SK-N-SH treated with all-trans-retinoic acid at 6 μM for 48 hours (cell line): Measurements from ENCODE around the gene C1GALT1C1L.

Experiments
- ATAC-seq: fragments of 200-7000 bp; cut with Tn5 transposase; 3 replicates; pipeline ENCODE4 v1.9.1; 2020; ENCODE audit warnings: mild to moderate bottlenecking, moderate library complexity
- ARNTL ChIP-seq: fragments of 450-650 bp; formaldehyde crosslinking; IDR thresholded peaks from 2 replicates; pipeline ENCODE4 v1.5.0; 2020; ENCODE audit warnings: low read depth, mild to moderate bottlenecking, moderate library complexity, borderline replicate concordance
- BACH2 ChIP-seq: fragments of 250-450 bp; sonication (Bioruptor Pico); IDR thresholded peaks from 2 replicates; pipeline ENCODE4 v1.9.0; 2021; ENCODE audit warnings: mild to moderate bottlenecking, borderline replicate concordance
- CSDC2 ChIP-seq: fragments of 250-450 bp; sonication (Bioruptor Pico); IDR thresholded peaks from 2 replicates; pipeline ENCODE4 v1.5.0; 2020; ENCODE audit warnings: mild to moderate bottlenecking, moderate library complexity
- CSRNP3 ChIP-seq: fragments of 250-450 bp; sonication (Bioruptor Pico); IDR thresholded peaks from 2 replicates; pipeline ENCODE4 v1.5.1; 2021; ENCODE audit warnings: mild to moderate bottlenecking, moderate library complexity
- GLIS3 ChIP-seq: fragments of 250-450 bp; sonication (Bioruptor Pico); IDR thresholded peaks from 2 replicates; pipeline ENCODE4 v1.5.0; 2020; ENCODE audit warnings: mild to moderate bottlenecking, moderate library complexity
- ISL1 ChIP-seq: fragments of 250-450 bp; sonication (Bioruptor Pico); IDR thresholded peaks from 2 replicates; pipeline ENCODE4 v2.1.2; 2022; ENCODE audit warnings: mild to moderate bottlenecking, moderate library complexity
- PATZ1 ChIP-seq: fragments of 250-450 bp; sonication (Bioruptor Pico); IDR thresholded peaks from 2 replicates; pipeline ENCODE4 v1.8.0; 2020; ENCODE audit warnings: mild to moderate bottlenecking, moderate library complexity, borderline replicate concordance
- POU6F1 ChIP-seq: fragments of 250-450 bp; sonication (Bioruptor Pico); IDR thresholded peaks from 2 replicates; pipeline ENCODE4 v1.8.0; 2021; ENCODE audit warnings: low read depth, mild to moderate bottlenecking, moderate library complexity, borderline replicate concordance
- RARB ChIP-seq: fragments of 250-450 bp; sonication (Bioruptor Pico); IDR thresholded peaks from 2 replicates; pipeline ENCODE4 v1.8.0; 2021; ENCODE audit warnings: mild to moderate bottlenecking, moderate library complexity
- SNAI2 ChIP-seq: fragments of 250-450 bp; sonication (Bioruptor Pico); IDR thresholded peaks from 2 replicates; pipeline ENCODE4 v1.5.0; 2020; ENCODE audit warnings: mild to moderate bottlenecking, moderate library complexity
- TCF4 ChIP-seq: fragments of 250-450 bp; sonication (Bioruptor Pico); IDR thresholded peaks from 2 replicates; pipeline ENCODE4 v1.8.0; 2021; ENCODE audit warnings: mild to moderate bottlenecking, moderate library complexity, borderline replicate concordance
- TOX ChIP-seq: fragments of 250-450 bp; sonication (Bioruptor Pico); IDR thresholded peaks from 2 replicates; pipeline ENCODE4 v1.8.0; 2021; ENCODE audit warnings: mild to moderate bottlenecking, moderate library complexity, borderline replicate concordance
- ZFP3 ChIP-seq: fragments of 250-450 bp; sonication (Bioruptor Pico); IDR thresholded peaks from 2 replicates; pipeline ENCODE4 v1.5.0; 2020; ENCODE audit warnings: mild to moderate bottlenecking, moderate library complexity
- ZFP30 ChIP-seq: fragments of 450-650 bp; formaldehyde crosslinking; IDR thresholded peaks from 2 replicates; pipeline ENCODE4 v1.5.0; 2022; ENCODE audit warnings: mild to moderate bottlenecking, moderate library complexity
- ZNF565 ChIP-seq: fragments of 450-650 bp; formaldehyde crosslinking; conservative IDR thresholded peaks from 2 replicates; pipeline ENCODE4 v1.5.0; 2020; ENCODE audit warnings: low read depth, mild to moderate bottlenecking, moderate library complexity
- ZNF70 ChIP-seq: fragments of 450-650 bp; formaldehyde crosslinking; IDR thresholded peaks from 2 replicates; pipeline ENCODE4 v1.5.0; 2020; ENCODE audit warnings: mild to moderate bottlenecking, moderate library complexity
- ZNF8 ChIP-seq: fragments of 450-650 bp; formaldehyde crosslinking; IDR thresholded peaks from 2 replicates; pipeline ENCODE4 v1.5.0; 2020; ENCODE audit warnings: mild to moderate bottlenecking, moderate library complexity

Gene C1GALT1C1L

GRCh38 chr2:43676322-43677050 lies at the start of gene C1GALT1C1L:
Gene C1GALT1C1L, minus strand, starts transcription at chr2:43676429. Its CDS starts 107 bp downstream, at chr2:43676322.
- ATAC-seq = peak; percentile 94
- TF ChIP-seq BACH2 (CRISPR knock-in tag) (no peak), POU6F1 (no peak), ISL1 (CRISPR knock-in tag) (peak; percentile 13; the same call in 1 of the 2 replicates), ZNF70 (no peak), RARB (CRISPR knock-in tag) (no peak), ARNTL (no peak), PATZ1 (CRISPR knock-in tag) (peak; percentile 62; the same call in 1 of the 2 replicates), ZFP3 (CRISPR knock-in tag) (no peak), SNAI2 (CRISPR knock-in tag) (0 out of 2 replicates have a peak, but pooled peaks have one; percentile 27), ZNF565 (no peak), TOX (CRISPR knock-in tag) (no peak)

- TF ChIP-seq RARB (CRISPR knock-in tag) (no peak), TOX (CRISPR knock-in tag) (no peak), ZNF70 (no peak), BACH2 (CRISPR knock-in tag) (no peak), PATZ1 (CRISPR knock-in tag) (no peak), GLIS3 (CRISPR knock-in tag) (no peak), ZFP30 (CRISPR knock-in tag) (no peak), TCF4 (CRISPR knock-in tag) (no peak)
- no peak for ATAC-seq
These were observed 49.5 kb upstream of the C1GALT1C1L start for GRCh38 chr2:43725711-43726246.

GRCh38 chr2:43724728-43725526 lies 48.7 kb upstream of the C1GALT1C1L start:
- TF ChIP-seq TOX (CRISPR knock-in tag) (no peak), TCF4 (CRISPR knock-in tag) (no peak), PATZ1 (CRISPR knock-in tag) (no peak), ZNF70 (peak; percentile 34; the same call in 1 of the 2 replicates), ZNF8 (CRISPR knock-in tag) (no peak), SNAI2 (CRISPR knock-in tag) (no peak), ARNTL (no peak), CSDC2 (0 out of 2 replicates have a peak, but pooled peaks have one; percentile 62), GLIS3 (CRISPR knock-in tag) (no peak), BACH2 (CRISPR knock-in tag) (no peak), ZFP3 (CRISPR knock-in tag) (0 out of 2 replicates have a peak, but pooled peaks have one; percentile 5), CSRNP3 (CRISPR knock-in tag) (no peak)
- ATAC-seq = peak; percentile 66
